ENCODE measurements around the gene INPP5K. TPM values are rescaled to one million over a fixed set of nuclear protein-coding genes. Genes with fewer than 3 reads are reported as not detected.
"Not testable (repeated sequence)": the region's sequence is repeated elsewhere in the genome, so short reads cannot be mapped to it uniquely, and the experiment has no call there.

INPP5K gene
- total RNA-seq, 4 donors from 2014 or later: 59.6 to 76.0 (median 73.1) TPM

DNA sequence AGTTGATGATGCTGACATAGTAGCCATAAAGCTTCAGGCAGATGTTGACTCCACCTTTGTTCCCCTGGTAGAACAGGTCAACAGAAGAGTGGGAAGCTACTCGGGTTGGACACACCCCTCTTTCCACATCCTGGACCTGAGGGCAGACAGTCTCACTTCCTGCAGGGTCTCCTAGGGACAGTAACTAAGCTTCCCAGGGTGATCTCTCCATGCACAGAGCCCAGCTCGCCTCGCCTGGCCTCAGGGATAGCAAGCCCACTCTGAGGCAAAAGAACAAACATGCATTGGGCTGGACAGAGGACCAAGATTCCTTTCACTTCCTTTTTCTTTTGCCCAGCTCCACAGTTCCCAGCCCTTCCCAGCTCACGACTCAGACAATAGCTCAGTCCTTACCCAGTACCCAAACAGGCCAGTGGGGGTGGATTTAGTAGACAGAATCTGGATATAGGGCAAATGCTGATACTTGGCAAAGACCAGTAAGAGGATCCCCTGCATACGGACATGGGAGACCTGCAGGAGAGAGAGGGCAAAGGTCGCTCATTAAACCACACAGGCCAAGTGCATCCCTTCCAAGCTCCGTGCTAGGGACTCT, 7.0 kb downstream of the INPP5K start:
- no peaks in the 10 kb centered on the region for H3K27me3 ChIP-seq
- H3K36me3 ChIP-seq: peaks cover 0 to 93% of the 10 kb centered on the region in 2 donors
- no peak for ATAC-seq
- WGBS, 2 donors (ENCODE audit: low coverage in 1 of 2): 33 to 100% methylated on average over 1 of the region's 7 CpGs
- no peak overlapping the region for H3K27ac ChIP-seq
- no peaks in the 10 kb centered on the region for H3K9me3 ChIP-seq
- H3K4me1 ChIP-seq: peaks cover 5 to 61% (median 26%) of the 10 kb centered on the region in 3 donors
- TF ChIP-seq POLR2AphosphoS5 (IDR thresholded peaks at IDR 0.05): no peak
- no peak for TF ChIP-seq POLR2A (IDR thresholded peaks at IDR 0.05)
- no peak for TF ChIP-seq CTCF (IDR thresholded peaks at IDR 0.05)
- TF ChIP-seq EP300 (IDR thresholded peaks at IDR 0.05): no peak
- H3K4me3 ChIP-seq: no peak overlapping the region

- H3K36me3 ChIP-seq: peaks cover 0 to 93% of the 10 kb centered on the region in 2 donors
- not testable (repeated sequence) for H3K27ac ChIP-seq
Measured at GRCh38 chr17:1508709-1509108, 7.7 kb downstream of the INPP5K start.

GRCh38 chr17:1506649-1507267, 9.7 kb downstream of the INPP5K start:
- H3K9me3 ChIP-seq: no peaks in the 10 kb centered on the region
- H3K36me3 ChIP-seq: peaks cover 0 to 90% of the 10 kb centered on the region in 2 donors
- TF ChIP-seq POLR2AphosphoS5 (IDR thresholded peaks at IDR 0.05) (no peak), EP300 (IDR thresholded peaks at IDR 0.05) (no peak), CTCF (IDR thresholded peaks at IDR 0.05) (no peak), POLR2A (IDR thresholded peaks at IDR 0.05) (no peak)
- peaks cover 3 to 34% (median 12%) of the 10 kb centered on the region in 3 donors for H3K4me1 ChIP-seq
- H3K27ac ChIP-seq: no peak overlapping the region
- ATAC-seq: no peak
- 20% methylated on average over 1 of the region's 13 CpGs; no CpG with 5 or more reads in 1 of the 2 donors for WGBS, 2 donors (ENCODE audit: low coverage in 1 of 2)
- H3K4me3 ChIP-seq: no peak overlapping the region
- H3K27me3 ChIP-seq: no peaks in the 10 kb centered on the region

More at GRCh38 chr17:1508709-1509108, 7.7 kb downstream of the INPP5K start:
- not testable (repeated sequence) for H3K27me3 ChIP-seq, H3K9me3 ChIP-seq, ATAC-seq, H3K4me3 ChIP-seq
- WGBS, 2 donors (ENCODE audit: low coverage in 1 of 2): 70 to 89% methylated on average over 2 to 8 of the region's 25 CpGs
- peaks cover 5 to 54% (median 26%) of the 10 kb centered on the region in 3 donors for H3K4me1 ChIP-seq

- Histone ChIP-seq H3K27ac (no peak overlapping the region), H3K27me3 (no peaks in the 10 kb centered on the region), H3K4me3 (no peak overlapping the region), H3K9me3 (no peaks in the 10 kb centered on the region), H3K4me1 (peaks cover 0 to 23% (median 3%) of the 10 kb centered on the region in 3 donors), H3K36me3 (peaks cover 0 to 95% of the 10 kb centered on the region in 2 donors)
- ATAC-seq: no peak
- WGBS, 2 donors (ENCODE audit: low coverage in 1 of 2): 55 to 78% methylated on average over 2 to 5 of the region's 5 CpGs
- no peak for TF ChIP-seq POLR2A (IDR thresholded peaks at IDR 0.05)
- TF ChIP-seq CTCF (IDR thresholded peaks at IDR 0.05): no peak
- no peak for TF ChIP-seq POLR2AphosphoS5 (IDR thresholded peaks at IDR 0.05)
- no peak for TF ChIP-seq EP300 (IDR thresholded peaks at IDR 0.05)
Measured at GRCh38 chr17:1505586-1505985, 10.8 kb downstream of the INPP5K start.

GRCh38 chr17:1504866-1505265, 11.5 kb downstream of the INPP5K start:
- Histone ChIP-seq H3K4me3 (no peak overlapping the region), H3K36me3 (peaks cover 0 to 95% of the 10 kb centered on the region in 2 donors), H3K9me3 (no peaks in the 10 kb centered on the region), H3K27me3 (no peaks in the 10 kb centered on the region), H3K4me1 (peaks cover 0 to 15% (median 0%) of the 10 kb centered on the region in 3 donors), H3K27ac (no peak overlapping the region)
- TF ChIP-seq CTCF (IDR thresholded peaks at IDR 0.05) (no peak), POLR2A (IDR thresholded peaks at IDR 0.05) (no peak), EP300 (IDR thresholded peaks at IDR 0.05) (no peak), POLR2AphosphoS5 (IDR thresholded peaks at IDR 0.05) (no peak)
- 82% methylated on average over 2 of the region's 3 CpGs; no CpG with 5 or more reads in 1 of the 2 donors for WGBS, 2 donors (ENCODE audit: low coverage in 1 of 2)
- no peak for ATAC-seq
